Lung (tissue), 12 donors: ENCODE results near the gene HECA. TPM values are rescaled to one million over a fixed set of nuclear protein-coding genes. Genes with fewer than 3 reads are reported as not detected.

Source experiments
- ATAC-seq: fragments of 200-7000 bp; cut with Tn5 transposase; one replicate; pipeline ENCODE4 v1.9.1; 2020; ENCODE audit warnings: moderate number of reproducible peaks; ENCODE audit not compliant: insufficient read depth, low FRiP score
- DNase-seq, 3 donors: peaks; one replicate each; pipeline ENCODE4 v3.0.0-alpha.2; 2013 to 2017
- H3K27ac ChIP-seq, 2 donors: one replicate each; pipeline ENCODE4 v1.5.1; 2013; ENCODE audit warnings: mild to moderate bottlenecking in 2 of 2, moderate library complexity in 2 of 2, control low read depth in 1 of 2, inconsistent platforms in 1 of 2, low read depth in 1 of 2, low read length in 1 of 2
- H3K27me3 ChIP-seq, 3 donors: one replicate each; pipeline ENCODE4 v1.5.1; 2013; ENCODE audit warnings: low read length in 2 of 3; ENCODE audit not compliant: control insufficient read depth in 3 of 3, insufficient read depth in 3 of 3
- H3K36me3 ChIP-seq, 4 donors: one replicate each; pipeline ENCODE4 v1.5.1; 2013; ENCODE audit warnings: low read length in 4 of 4, mild to moderate bottlenecking in 1 of 4, moderate library complexity in 1 of 4; ENCODE audit not compliant: control insufficient read depth in 4 of 4, insufficient read depth in 4 of 4
- H3K4me1 ChIP-seq, 5 donors: one replicate each; pipeline ENCODE4 v1.5.1; 2013; ENCODE audit warnings: low read length in 5 of 5, mild to moderate bottlenecking in 2 of 5, moderate library complexity in 1 of 5; ENCODE audit not compliant: control insufficient read depth in 5 of 5, insufficient read depth in 5 of 5
- H3K4me3 ChIP-seq: one replicate; pipeline ENCODE4 v1.5.1; 2013; ENCODE audit warnings: mild to moderate bottlenecking, control low read depth, moderate library complexity
- H3K9ac ChIP-seq, 2 donors: one replicate each; pipeline ENCODE4 v1.5.1; 2013; ENCODE audit warnings: low read length in 2 of 2, control low read depth in 1 of 2; ENCODE audit not compliant: insufficient read depth in 1 of 2
- H3K9me3 ChIP-seq, 4 donors: one replicate each; pipeline ENCODE4 v1.5.1; 2013; ENCODE audit warnings: low read length in 3 of 4, mild to moderate bottlenecking in 1 of 4, moderate library complexity in 1 of 4; ENCODE audit not compliant: control insufficient read depth in 4 of 4, insufficient read depth in 3 of 4
- CTCF ChIP-seq: IDR thresholded peaks from 2 replicates; pipeline ENCODE4 v1.5.1; 2012; ENCODE audit warnings: mild to moderate bottlenecking; ENCODE audit errors: control extremely low read depth, extremely low read depth
- WGBS, 2 donors: extraction: QIAGEN DNeasy Blood & Tissue Kit; methylation state at CpG; one replicate each; pipeline ENCODE4 v1.1.7; 2013; 5-methylcytosine and 5-hydroxymethylcytosine counted together
- polyA plus RNA-seq, 2 donors: library from polyadenylated mRNA; stranded (reverse); fragments of 200-250 nt; gene quantifications; one replicate each; pipeline ENCODE4 v1.2.1, GENCODE V29; 2013
- total RNA-seq, 2 donors: library from RNA; depleted of rRNA in 1 of 2; stranded (reverse); fragments of >200 nt in 1 of 2; gene quantifications; one replicate each; pipeline ENCODE4 v1.2.1, GENCODE V29; 2014 to 2021
- donor health status: control.
- donor health status: control.
- donor health status: Bipolar disorder and iron deficiency.
- donor health status: healthy.
- donor health status: DM: yes; HTN: yes; CAD: no.

HECA gene
- total and polyA plus RNA-seq, 4 donors, result 12.1 to 37.6 (median 21.8) TPM

GRCh38 chr6:139175389-139175948 is 40.6 kb downstream of the HECA start:
- 54 to 59% methylated on average over 4 of the region's 4 CpGs for WGBS, 2 donors
- H3K27me3 ChIP-seq, result no peaks in the 10 kb centered on the region
- no peak overlapping the region for H3K4me3 ChIP-seq
- ATAC-seq, result no peak
- H3K36me3 ChIP-seq, result peaks cover 16 to 22% (median 21%) of the 10 kb centered on the region in 4 donors
- H3K27ac ChIP-seq, result peak overlapping the region in 1 of 2 donors; percentile 6
- peaks cover 0 to 5% (median 0%) of the 10 kb centered on the region in 5 donors for H3K4me1 ChIP-seq
- no peak overlapping the region for H3K9ac ChIP-seq
- TF ChIP-seq CTCF, result no peak
- no peak for DNase-seq
- H3K9me3 ChIP-seq, result no peaks in the 10 kb centered on the region

- ATAC-seq, result no peak
- peaks cover 7 to 17% (median 13%) of the 10 kb centered on the region in 4 donors for H3K36me3 ChIP-seq
These were observed 46.4 kb downstream of the HECA start for GRCh38 chr6:139181236-139181635.

GRCh38 chr6:139184047-139184446 is 49.2 kb downstream of the HECA start:
- DNase-seq (no peak), ATAC-seq (no peak)
- H3K9ac ChIP-seq, result no peak overlapping the region
- H3K4me1 ChIP-seq, result no peaks in the 10 kb centered on the region
- H3K36me3 ChIP-seq, result peaks cover 0 to 9% (median 1%) of the 10 kb centered on the region in 4 donors
- no peaks in the 10 kb centered on the region for H3K9me3 ChIP-seq
- H3K27me3 ChIP-seq, result no peaks in the 10 kb centered on the region
- no peak overlapping the region for H3K4me3 ChIP-seq
- TF ChIP-seq CTCF, result no peak
- H3K27ac ChIP-seq, result no peak overlapping the region
- WGBS, 2 donors, result 90 to 93% methylated on average over 4 of the region's 4 CpGs

More at GRCh38 chr6:139181236-139181635, 46.4 kb downstream of the HECA start:
- H3K4me3 ChIP-seq, result no peak overlapping the region
- no peaks in the 10 kb centered on the region for H3K27me3 ChIP-seq
- no peaks in the 10 kb centered on the region for H3K9me3 ChIP-seq
- H3K9ac ChIP-seq, result no peak overlapping the region
- DNase-seq, result no peak
- H3K4me1 ChIP-seq, result no peaks in the 10 kb centered on the region
- no peak for TF ChIP-seq CTCF
- WGBS, 2 donors, result 97 to 98% methylated on average over 6 of the region's 6 CpGs
- H3K27ac ChIP-seq, result no peak overlapping the region

- Histone ChIP-seq H3K9me3 (no peaks in the 10 kb centered on the region), H3K27me3 (no peaks in the 10 kb centered on the region), H3K4me3 (no peak overlapping the region), H3K4me1 (no peaks in the 10 kb centered on the region), H3K36me3 (peaks cover 0 to 9% (median 1%) of the 10 kb centered on the region in 4 donors), H3K9ac (no peak overlapping the region), H3K27ac (no peak overlapping the region)
- TF ChIP-seq CTCF, result no peak
- 90 to 97% methylated on average over 3 of the region's 3 CpGs for WGBS, 2 donors
- DNase-seq (no peak), ATAC-seq (no peak)
These were observed 49.6 kb downstream of the HECA start for GRCh38 chr6:139184459-139184858.
